Retinal pigment epithelial cell (primary cell): ENCODE results near the gene ANKS1B.

Experiments used
- DNase-seq: peaks from one replicate; pipeline ENCODE4 v3.0.0-alpha.2; 2010; ENCODE audit warnings: low read depth
- H3K4me3 ChIP-seq: 2 replicates; pipeline ENCODE4 v1.5.1; 2011; ENCODE audit warnings: mild to moderate bottlenecking, low read length, control low read depth, moderate library complexity
- CTCF ChIP-seq: conservative IDR thresholded peaks from 2 replicates; pipeline ENCODE4 v1.5.1; 2011; ENCODE audit warnings: low read depth, low read length, control low read depth, inconsistent platforms

ANKS1B gene

DNA sequence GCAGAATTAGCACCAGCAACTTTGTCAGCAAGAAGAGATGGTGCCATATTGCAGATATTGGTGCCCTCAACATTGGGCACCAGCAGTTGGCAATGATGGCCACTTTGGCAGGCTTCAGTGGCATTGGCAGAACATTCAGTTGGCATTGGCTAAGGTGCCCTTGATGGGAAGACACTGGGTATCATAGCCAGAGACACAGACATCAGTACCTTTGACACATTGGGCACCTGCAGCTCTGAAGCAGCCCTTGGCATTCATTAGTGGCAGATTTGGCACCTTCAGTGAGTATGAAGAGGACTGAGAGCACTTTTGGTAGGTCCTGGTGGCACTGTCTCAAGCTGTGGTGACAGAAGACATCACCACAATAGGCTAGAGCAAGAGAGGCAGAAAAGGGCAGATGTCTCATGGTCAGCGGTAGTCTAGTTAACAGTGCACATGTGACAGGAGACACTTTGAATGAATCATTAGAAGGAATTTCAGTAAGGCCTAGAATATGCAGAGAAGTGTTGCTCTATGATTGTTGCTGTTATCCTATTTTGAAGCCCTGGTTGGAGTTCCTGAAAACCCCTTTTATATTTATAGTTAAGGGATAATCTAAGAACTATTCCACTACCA, 917.5 kb downstream of the ANKS1B start:
- no peak overlapping the region for H3K4me3 ChIP-seq
- TF ChIP-seq CTCF = no peak
- no peak for DNase-seq

DNA sequence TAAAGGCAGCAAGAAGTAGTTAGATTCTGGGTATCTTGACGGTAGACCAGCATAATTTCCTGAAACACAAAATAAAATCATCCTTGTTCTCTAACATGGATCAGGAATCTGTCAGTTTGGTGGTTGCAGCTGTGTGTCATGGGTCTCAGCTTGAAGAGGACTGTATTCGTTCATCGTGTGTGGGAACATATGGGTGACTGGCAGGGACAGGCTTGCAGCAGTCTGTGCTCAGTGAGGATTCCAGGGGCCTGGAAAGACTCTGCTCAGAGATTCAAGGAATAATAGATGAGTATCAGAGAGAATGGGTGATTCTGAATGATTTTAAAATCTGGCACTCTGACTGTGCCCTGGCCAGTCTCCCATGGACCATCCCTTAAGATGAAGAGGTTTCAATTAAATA, 918.0 kb downstream of the ANKS1B start:
- H3K4me3 ChIP-seq = no peak overlapping the region
- no peak for DNase-seq
- TF ChIP-seq CTCF = no peak

GRCh38 chr12:99063182-99063581, 921.6 kb downstream of the ANKS1B start:
- DNase-seq = no peak
- no peak overlapping the region for H3K4me3 ChIP-seq
- TF ChIP-seq CTCF = no peak

DNA sequence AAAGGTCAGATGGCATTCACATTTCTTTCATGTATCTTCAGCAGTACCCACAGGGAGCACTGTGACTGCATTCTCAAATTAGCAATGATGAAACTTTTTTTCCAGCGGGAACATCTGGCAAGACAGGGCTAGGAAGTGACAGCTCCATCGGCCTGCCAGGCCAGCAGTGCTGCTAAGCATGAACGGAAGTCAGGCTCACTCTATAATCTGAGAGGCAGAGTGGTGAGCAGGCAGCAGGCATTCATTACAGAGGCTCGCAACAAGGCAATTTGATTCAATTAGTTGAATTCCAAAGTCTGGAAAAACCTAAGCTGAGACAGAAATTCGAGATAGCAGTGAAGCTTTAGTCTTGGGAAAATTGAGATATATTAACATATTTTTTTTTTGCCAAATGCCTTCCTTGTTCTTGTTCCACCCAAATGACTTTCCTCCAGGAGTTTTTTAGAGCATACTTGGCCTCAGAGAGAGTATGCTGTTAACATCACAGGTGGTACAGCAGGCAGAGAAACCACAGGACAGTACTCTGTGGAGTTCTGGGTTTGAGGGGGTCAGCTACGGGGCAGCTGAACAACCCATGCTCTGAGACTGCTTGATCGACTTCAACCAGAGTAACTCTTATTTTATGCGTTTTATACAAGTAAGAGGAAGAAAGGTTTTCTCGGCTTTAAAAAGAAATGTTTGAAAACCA, 924.8 kb downstream of the ANKS1B start:
- H3K4me3 ChIP-seq = no peak overlapping the region
- peak; percentile 27 for DNase-seq
- TF ChIP-seq CTCF = no peak

- no peak overlapping the region for H3K4me3 ChIP-seq
- DNase-seq = no peak
- TF ChIP-seq CTCF = no peak
These were observed 927.1 kb downstream of the ANKS1B start for GRCh38 chr12:99057670-99058069.

- H3K4me3 ChIP-seq = no peak overlapping the region
- no peak for DNase-seq
- no peak for TF ChIP-seq CTCF
These were observed 928.5 kb downstream of the ANKS1B start for GRCh38 chr12:99056186-99056585.

DNA sequence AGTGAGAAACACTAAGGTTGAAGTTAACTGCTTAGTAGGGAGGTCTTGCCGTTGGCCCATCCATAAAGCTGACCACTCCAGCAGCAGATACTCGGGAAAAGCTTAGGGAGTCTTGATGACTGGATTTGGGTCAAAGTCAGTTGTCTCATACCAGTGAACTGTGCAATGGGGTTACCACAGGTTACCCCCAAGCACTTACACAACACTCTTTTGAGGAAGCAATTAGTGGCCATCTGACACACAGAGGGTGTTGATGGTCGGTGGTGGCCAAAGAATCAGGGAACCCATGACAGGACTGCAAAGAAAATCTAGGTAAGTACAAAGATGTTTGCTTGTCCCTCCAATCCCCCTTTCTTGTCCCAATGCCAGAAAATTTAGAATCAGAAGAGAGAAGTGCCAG, 929.4 kb downstream of the ANKS1B start:
- H3K4me3 ChIP-seq = no peak overlapping the region
- no peak for TF ChIP-seq CTCF
- no peak for DNase-seq
